Right lobe of liver (tissue), 4 donors: Measurements from ENCODE around the gene CHMP3.

Source experiments
- CTCF ChIP-seq, 4 donors: fragments of 200-600 bp in 3 of 4; fragments of 450-650 bp in 1 of 4; IDR thresholded peaks; one replicate each; pipeline versions ENCODE4 v1.5.1 to v1.8.0; 2016 to 2022; ENCODE audit warnings: antibody characterized with exemption in 4 of 4, mild to moderate bottlenecking in 2 of 4
- POLR2A ChIP-seq: fragments of 450-650 bp; IDR thresholded peaks from one replicate; pipeline ENCODE4 v1.6.1; 2017; ENCODE audit warnings: antibody characterized with exemption, mild to moderate bottlenecking
- donor health status: DM: no; HTN: no; CAD: no.
- donor health status: DM: no; HTN: no; CAD: no.
- donor health status: DM: no; HTN: yes; CAD: no.

GRCh38 chr2:86523491-86523890, 39.8 kb downstream of the CHMP3 start:
- TF ChIP-seq CTCF (IDR thresholded peaks at IDR 0.05) (no peak), POLR2A (no peak)
